GM12878 (cell line): ENCODE data around the gene ARHGEF33. TPM values are rescaled to one million over a fixed set of nuclear protein-coding genes. Genes with fewer than 3 reads are reported as not detected.

Experiments
- ATAC-seq: fragments of 200-7000 bp; cut with Tn5 transposase; 3 replicates; pipeline ENCODE4 v1.9.1; 2020; ENCODE audit warnings: mild to moderate bottlenecking, moderate library complexity
- Bru-seq: library from RNA; stranded (reverse); fragments of 400-500 nt; gene quantifications from one replicate; lab custom pipeline; 2021; lab: Mats Ljungman, UMichigan
- BruChase-seq, 2 experiments: library from RNA; stranded (reverse); fragments of 400-500 nt; gene quantifications; one replicate each; lab custom pipeline; 2021; lab: Mats Ljungman, UMichigan
- BruUV-seq: library from RNA; stranded (reverse); fragments of 400-500 nt; replicated peaks from 2 replicates; lab custom pipeline; 2021; lab: Mats Ljungman, UMichigan
- CTCF ChIA-PET: fragments of 300-600 bp; sonication (Branson Sonifier 250); formaldehyde crosslinking; extraction: SDS; loops from one replicate; lab custom pipeline; 2021; ENCODE audit warnings: inconsistent platforms; lab: Yijun Ruan, JAX
- POLR2A ChIA-PET: fragments of 350-600 bp; formaldehyde crosslinking; extraction: SDS; loops from one replicate; lab custom pipeline; 2021; ENCODE audit warnings: inconsistent platforms; lab: Charles Lee
- RAD21 ChIA-PET: fragments of 300-600 bp; sonication (Branson Sonifier 250); formaldehyde crosslinking; loops from one replicate; lab custom pipeline; 2023; ENCODE audit warnings: antibody characterized with exemption; ENCODE audit not compliant: unreplicated experiment; lab: Charles Lee
- SMC1A ChIA-PET: fragments of 300-600 bp; sonication (Branson Sonifier 250); formaldehyde crosslinking; loops from one replicate; lab custom pipeline; 2023; ENCODE audit not compliant: unreplicated experiment, uncharacterized antibody; lab: Charles Lee
- DNase-seq: peaks from one replicate; pipeline ENCODE4 v3.0.0-alpha.2; 2011; ENCODE audit warnings: low read depth, low spot score
- FAIRE-seq: peaks from 3 replicates; lab custom pipeline; 2011; peaks lifted over from hg19 to GRCh38; lab: Jason Lieb, UNC
- H2AFZ ChIP-seq: 2 replicates; pipeline ENCODE4 v1.6.0; 2011; ENCODE audit warnings: low read depth, low read length, control low read depth; ENCODE audit not compliant: control insufficient read depth
- H3K27ac ChIP-seq: 2 replicates; pipeline ENCODE4 v1.5.1; 2011; ENCODE audit warnings: control low read depth; ENCODE audit not compliant: control insufficient read depth, insufficient read depth
- H3K27me3 ChIP-seq, 2 experiments: replicated peaks in 1 of 2; 2 replicates each; pipeline versions ENCODE4 v1.6.0 to v1.6.1; 2011; ENCODE audit warnings: low read length in 1 of 2; ENCODE audit not compliant: control insufficient read depth in 2 of 2, insufficient read depth in 2 of 2
- H3K36me3 ChIP-seq, 2 experiments: 2 replicates each; pipeline ENCODE4 v1.5.1; 2011; ENCODE audit warnings: low read length in 1 of 2; ENCODE audit not compliant: control insufficient read depth in 2 of 2, insufficient read depth in 2 of 2
- H3K4me1 ChIP-seq: 2 replicates; pipeline ENCODE4 v1.6.1; 2011; ENCODE audit warnings: mild to moderate bottlenecking, low read length, moderate library complexity, mixed read lengths; ENCODE audit not compliant: control insufficient read depth, insufficient read depth
- H3K4me2 ChIP-seq: 2 replicates; pipeline ENCODE4 v1.6.0; 2011; ENCODE audit warnings: control low read depth; ENCODE audit not compliant: control insufficient read depth, insufficient read depth
- H3K4me3 ChIP-seq: fragments of 200-600 bp; sonication (generic); 2 replicates; pipeline ENCODE4 v1.5.1; 2016
- H3K79me2 ChIP-seq: 2 replicates; pipeline ENCODE4 v1.6.0; 2011; ENCODE audit warnings: low read length; ENCODE audit not compliant: control insufficient read depth, insufficient read depth
- H3K9ac ChIP-seq: 2 replicates; pipeline ENCODE4 v1.8.0; 2011; ENCODE audit warnings: low read length, control low read depth, mixed read lengths; ENCODE audit not compliant: control insufficient read depth, insufficient read depth
- H3K9me3 ChIP-seq: replicated peaks from 3 replicates; pipeline ENCODE4 v1.5.1; 2011; ENCODE audit warnings: mild to moderate bottlenecking, low read length; ENCODE audit not compliant: control insufficient read depth, insufficient read depth
- H4K20me1 ChIP-seq: 2 replicates; pipeline ENCODE4 v1.6.0; 2011; ENCODE audit not compliant: control insufficient read depth, insufficient read depth
- BCLAF1 ChIP-seq: fragments of 450-650 bp; IDR thresholded peaks from 2 replicates; pipeline ENCODE4 v1.6.1; 2017; ENCODE audit warnings: antibody characterized with exemption, mild to moderate bottlenecking, moderate library complexity
- BRCA1 ChIP-seq: IDR thresholded peaks from 2 replicates; pipeline ENCODE4 v1.6.1; 2011; ENCODE audit warnings: low read depth, low read length, improper control_type of control experiment
- HSF1 ChIP-seq: fragments of 150-350 bp; IDR thresholded peaks from 2 replicates; pipeline ENCODE4 v1.6.1; 2014; ENCODE audit warnings: mild to moderate bottlenecking, low read depth, low read length
- MYB ChIP-seq: fragments of 150-350 bp; IDR thresholded peaks from 2 replicates; pipeline ENCODE4 v1.6.1; 2014; ENCODE audit warnings: mild to moderate bottlenecking, low read depth, low read length, borderline replicate concordance
- PAX8 ChIP-seq: fragments of 450-650 bp; IDR thresholded peaks from 2 replicates; pipeline ENCODE4 v1.6.1; 2017; ENCODE audit warnings: mild to moderate bottlenecking, moderate library complexity
- SRF ChIP-seq, 2 experiments: IDR thresholded peaks; 2 replicates each; pipeline ENCODE4 v1.6.1; 2011; ENCODE audit warnings: low read depth in 2 of 2, low read length in 2 of 2, mild to moderate bottlenecking in 1 of 2, moderate library complexity in 1 of 2
- YY1 ChIP-seq: IDR thresholded peaks from 2 replicates; pipeline ENCODE4 v1.6.1; 2011; ENCODE audit warnings: low read depth, mild to moderate bottlenecking, low read length
- ZBTB33 ChIP-seq: fragments of 450-650 bp; IDR thresholded peaks from 2 replicates; pipeline ENCODE4 v1.6.1; 2017; ENCODE audit warnings: mild to moderate bottlenecking
- WGBS: methylation state at CpG from one replicate; pipeline ENCODE4 v1.1.6; 2016; ENCODE audit warnings: low lambda C conversion rate; ENCODE audit not compliant: insufficient replicate concordance, insufficient coverage; ENCODE audit errors: missing lambda C conversion rate; 5-methylcytosine and 5-hydroxymethylcytosine counted together
- in situ Hi-C: fragments of 300-500 bp; cut with MboI; formaldehyde crosslinking; loops from 9 replicates; pipeline ENCODE4 v1.14.3; 2018; ENCODE audit warnings: mixed read lengths
- intact Hi-C: fragments of 100-400 bp; cut with micrococcal nuclease; formaldehyde crosslinking; loops from one replicate; pipeline ENCODE4 v1.14.2; 2022; ENCODE audit not compliant: unreplicated experiment
- long read RNA-seq, 2 experiments: library from polyadenylated mRNA; unstranded; transcript quantifications; one replicate each; pipeline ENCODE4 v2.0.0, GENCODE V29; 2019 to 2020
- polyA minus RNA-seq, 3 experiments: library from RNA; depleted of rRNA, polyadenylated mRNA; stranded (reverse); fragments of >200 nt; gene quantifications; 2 replicates each; pipeline ENCODE4 v1.2.3, GENCODE V29; 2011
- polyA plus RNA-seq, 11 experiments: library from polyadenylated mRNA; depleted of rRNA in 4 of 11; unstranded in 6 of 11; stranded (reverse) in 5 of 11; fragments of >200 nt; fragmentation: Nextera tagmentation in 4 of 11; fragmentation: Illumina TruSeq in 1 of 11; extraction: Ambion mirVana in 4 of 11; extraction: Trizol in 1 of 11; gene quantifications; 1 replicate in 1 of 11; 2 replicates in 10 of 11; pipeline versions ENCODE4 v1.2.1 to v1.2.3, GENCODE V29; 2011 to 2016; ENCODE audit warnings: inconsistent platforms in 2 of 11, missing spikeins in 2 of 11, low read depth in 1 of 11
- total RNA-seq, 4 experiments: library from RNA; depleted of rRNA in 3 of 4; stranded (reverse); fragments of >200 nt in 3 of 4; fragmentation: Illumina TruSeq in 1 of 4; extraction: Trizol in 1 of 4; gene quantifications; 2 replicates each; pipeline versions ENCODE4 v1.2.1 to v1.2.3, GENCODE V29; 2013 to 2021

Gene ARHGEF33
- 0.54 and 0.69 TPM in 2 replicates for total RNA-seq (2013; cell fraction: nucleolus; rRNA removed)
- total RNA-seq (2014; rRNA removed) (0.05 and 0.06 TPM in 2 replicates), total RNA-seq (2014; rRNA removed; fragmentation: Illumina TruSeq; extraction: Trizol) (not detected in 2 replicates), total RNA-seq (2021) (0.08 TPM in 1 of 2 replicates, not detected in the other), polyA plus RNA-seq (2011; rRNA removed) (0.04 TPM in 1 of 2 replicates, not detected in the other), polyA plus RNA-seq (2014; fragmentation: Illumina TruSeq; extraction: Trizol) (0.01 TPM in 1 of 2 replicates, not detected in the other), polyA plus RNA-seq (2014; fragmentation: Nextera tagmentation; extraction: Ambion mirVana) (under 1 TPM in 1 of 2 experiments, not detected in 1; 0.08 TPM), polyA plus RNA-seq (2014; rRNA removed) (0.03 TPM in 1 of 2 replicates, not detected in the other), polyA plus RNA-seq (2016; fragmentation: Nextera tagmentation; extraction: Ambion mirVana) (not detected), polyA minus RNA-seq (2011; rRNA and poly(A)+ RNA removed) (0.07 and 0.26 TPM in 2 replicates), Bru-seq, nascent RNA (percentile 15 among the genes with signal in this experiment), BruChase-seq, experiment 1, labeled RNA remaining after a 6-hour chase (percentile 27 among the genes with signal in this experiment), BruChase-seq, experiment 2, labeled RNA remaining after a 2-hour chase (percentile 25 among the genes with signal in this experiment)
- polyA plus RNA-seq (2011; ENCODE audit: low read depth), result not detected
- polyA plus RNA-seq (2011; cell fraction: cytosol; rRNA removed), result 0.01 and 0.02 TPM in 2 replicates
- 0.06 TPM in 2 replicates for polyA plus RNA-seq (2011; cell fraction: nucleus; rRNA removed)
- not detected in 2 replicates for polyA plus RNA-seq (2012)
- polyA minus RNA-seq (2011; cell fraction: cytosol; rRNA and poly(A)+ RNA removed), result not detected in 2 replicates
- not detected in 2 replicates for polyA minus RNA-seq (2011; cell fraction: nucleus; rRNA and poly(A)+ RNA removed)
- long read RNA-seq, experiment 1, result 0 reads
- long read RNA-seq, experiment 2, partial matches to known transcripts, result 0 of 1 reads
- long read RNA-seq, experiment 2, other reads (novel, unspliced or antisense), result 1 of 1 reads

- whole genome bisulfite sequencing, result 64% methylated on average over 3 of the region's 3 CpGs
- DNase-seq (no peak), ATAC-seq (no peak)
- intact Hi-C loops, result no loop called here
- Histone ChIP-seq H4K20me1 (no peaks in the 10 kb centered on the region), H2AFZ (no peak within 1 kb of the TSS), H3K36me3 (no peaks in the 10 kb centered on the region), H3K27me3 (no peaks in the 10 kb centered on the region), H3K4me2 (no peak within 1 kb of the TSS), H3K9me3 (no peaks in the 10 kb centered on the region)
- BruUV-seq, result no TSS peak
- ChIA-PET RAD21 (no interaction called here), SMC1A (no interaction called here)
- TF ChIP-seq MYB (no peak), ZBTB33 (no peak), YY1 (no peak), PAX8 (no peak), BCLAF1 (no peak), SRF (IDR thresholded peaks at IDR 0.05; ENCODE audit: low read depth in 2 of 2, low read length in 2 of 2) (no peak), BRCA1 (no peak), HSF1 (no peak)
- TF ChIP-seq, all 136 proteins: peak for 0
- Histone ChIP-seq H3K4me3 (no peak within 1 kb of the TSS), H3K9ac (no peak within 1 kb of the TSS), H3K79me2 (no peaks in the 10 kb centered on the region), H3K27ac (no peak within 1 kb of the TSS), H3K4me1 (no peaks in the 10 kb centered on the region)
- in situ Hi-C loops, result no loop called here
- FAIRE-seq, result no peak
- CTCF ChIA-PET, result no interaction called here
- POLR2A ChIA-PET, result interaction anchor here (0.6 kb wide), 1 partner anchor 222 kb away, joined by 7 read pairs; no protein-coding TSS in a partner anchor
These were observed at the start of gene ARHGEF33 for GRCh38 chr2:38889575-38889974. ARHGEF33 (plus strand) TSS chr2:38889875; CDS start chr2:38919448, 29,573 bp downstream.
